Ovary (tissue), 9 donors: ENCODE measurements around the gene TDG. TPM values are rescaled to one million over a fixed set of nuclear protein-coding genes. Genes with fewer than 3 reads are reported as not detected.

Experiments used
- polyA plus RNA-seq, 2 donors: library from polyadenylated mRNA; stranded (reverse); fragments of 200-250 nt in 1 of 2; fragments of 350-450 nt in 1 of 2; fragmentation: Illumina TruSeq in 1 of 2; extraction: RNeasy Lipid Tissue Mini Kit (QIAGEN cat#74804) in 1 of 2; gene quantifications; one replicate each; pipeline ENCODE4 v1.2.3, GENCODE V29; 2013 to 2014
- total RNA-seq, 7 donors: library from RNA; depleted of rRNA in 2 of 7; stranded (reverse); fragments of >200 nt in 2 of 7; fragmentation: NEBNext Ultra II Directional in 3 of 7; extraction: Animal tissue kit (Norgen Biotek cat#: 25700) in 3 of 7; gene quantifications; one replicate each; pipeline versions ENCODE4 v1.1.0 to v1.2.4, GENCODE V29; 2016 to 2023
- donor health status: DM: no; HTN: no; CAD: no; lungs with moderate emphysema.
- donor health status: DM: no; HTN: no; CAD: no.
- donor health status: Bipolar disorder and iron deficiency.
- donor health status: DM: yes; HTN: yes; CAD: no.
- donor health status: DM: no; HTN: no; CAD: no.
- donor health status: DM: yes; HTN: yes; CAD: no.

TDG gene
- total and polyA plus RNA-seq, 9 donors: 10.7 to 24.2 (median 18.0) TPM

Other genes with a start within 250 kb of the TDG start
- gene NT5DC3, start 124.6 kb upstream of the TDG start, total RNA-seq: 1 to 10 TPM; 4.6 to 9.3 (median 7.5) TPM
- gene NT5DC3, start 124.6 kb upstream of the TDG start, polyA plus RNA-seq: 1 to 10 TPM; 1.8 to 3.5 TPM
- 100 to 1,000 TPM; 217 to 777 (median 442) TPM for gene HSP90B1, start 35.5 kb upstream of the TDG start, total RNA-seq
- 100 to 1,000 TPM; 326 to 626 TPM for gene HSP90B1, start 35.5 kb upstream of the TDG start, polyA plus RNA-seq
- gene GLT8D2, start 84.3 kb downstream of the TDG start, total RNA-seq: 10 to 100 TPM; 21.1 to 38.4 (median 32.9) TPM
- gene GLT8D2, start 84.3 kb downstream of the TDG start, polyA plus RNA-seq: 10 to 100 TPM; 45.8 to 65.2 TPM
- 10 to 100 TPM; 17.2 to 24.6 (median 23.5) TPM for gene HCFC2, start 98.7 kb downstream of the TDG start, total RNA-seq
- 10 to 100 TPM in 1 of 2 donors, 1 to 10 TPM in 1; 8.8 to 10.9 TPM for gene HCFC2, start 98.7 kb downstream of the TDG start, polyA plus RNA-seq
- 10 to 100 TPM; 23.7 to 38.7 (median 29.5) TPM for gene NFYB, start 172.3 kb downstream of the TDG start, total RNA-seq
- 10 to 100 TPM; 25.4 to 39.1 TPM for gene NFYB, start 172.3 kb downstream of the TDG start, polyA plus RNA-seq
- 100 to 1,000 TPM in 2 of 7 donors, 10 to 100 TPM in 5; 70.5 to 157 (median 77.4) TPM for gene TXNRD1, start 249.9 kb downstream of the TDG start, total RNA-seq
- gene TXNRD1, start 249.9 kb downstream of the TDG start, polyA plus RNA-seq: 10 to 100 TPM; 45.0 to 86.9 TPM